Fibroblast of skin of left biceps (primary cell): ENCODE results near the gene DDR2.
"Not testable (repeated sequence)": the region's sequence is repeated elsewhere in the genome, so short reads cannot be mapped to it uniquely, and the experiment has no call there.

Experiments
- DNase-seq, 2 experiments: peaks; one replicate each; pipeline ENCODE4 v3.0.0-alpha.2; 2013; ENCODE audit warnings: low read depth in 2 of 2

The DDR2 gene

GRCh38 chr1:162725301-162725837, 93.1 kb downstream of the DDR2 start:
- no peak for DNase-seq

GRCh38 chr1:162726555-162726954, 94.3 kb downstream of the DDR2 start:
- no peak for DNase-seq

GRCh38 chr1:162727493-162727892, 95.2 kb downstream of the DDR2 start:
- DNase-seq = not testable (repeated sequence)

GRCh38 chr1:162728573-162728972, 96.3 kb downstream of the DDR2 start:
- no peak for DNase-seq

- DNase-seq = not testable (repeated sequence)
These were observed 97.0 kb downstream of the DDR2 start for GRCh38 chr1:162729195-162729774.

- no peak for DNase-seq
These were observed 99.8 kb downstream of the DDR2 start for GRCh38 chr1:162732094-162732493.

- DNase-seq = no peak
These were observed 100.5 kb downstream of the DDR2 start for GRCh38 chr1:162732566-162733335.

- DNase-seq = no peak
These were observed 101.0 kb downstream of the DDR2 start for GRCh38 chr1:162733336-162733590.

- DNase-seq = no peak
These were observed 101.8 kb downstream of the DDR2 start for GRCh38 chr1:162734047-162734446.

GRCh38 chr1:162736184-162736583, 103.9 kb downstream of the DDR2 start:
- no peak for DNase-seq

GRCh38 chr1:162736633-162737067, 104.4 kb downstream of the DDR2 start:
- no peak for DNase-seq

GRCh38 chr1:162740755-162741154, 108.5 kb downstream of the DDR2 start:
- no peak for DNase-seq

- no peak for DNase-seq
These were observed 109.3 kb downstream of the DDR2 start for GRCh38 chr1:162741574-162741973.

- DNase-seq = not testable (repeated sequence)
These were observed 114.1 kb downstream of the DDR2 start for GRCh38 chr1:162746264-162746942.

GRCh38 chr1:162753001-162753658, 120.9 kb downstream of the DDR2 start:
- no peak for DNase-seq

GRCh38 chr1:162753998-162754585, 121.8 kb downstream of the DDR2 start:
- DNase-seq = no peak

- no peak for DNase-seq
These were observed 123.0 kb downstream of the DDR2 start for GRCh38 chr1:162755306-162755705.

GRCh38 chr1:162756523-162756922, 124.3 kb downstream of the DDR2 start:
- DNase-seq = no peak

- no peak for DNase-seq
These were observed 125.2 kb downstream of the DDR2 start for GRCh38 chr1:162757476-162757875.

GRCh38 chr1:162765788-162766187, 133.5 kb downstream of the DDR2 start:
- no peak for DNase-seq

GRCh38 chr1:162772571-162773154, 140.4 kb downstream of the DDR2 start:
- no peak for DNase-seq

GRCh38 chr1:162774007-162774406, 141.7 kb downstream of the DDR2 start:
- DNase-seq = no peak
